GM06990 (cell line): Measurements from ENCODE around the gene LMX1B.

Experiments used
- DNase-seq: peaks from one replicate; pipeline ENCODE4 v3.0.0-alpha.2; 2011; ENCODE audit not compliant: insufficient read length; ENCODE audit errors: extremely low read depth
- H3K27me3 ChIP-seq: replicated peaks from 2 replicates; pipeline ENCODE4 v1.6.0; 2011; ENCODE audit warnings: low read length; ENCODE audit not compliant: control insufficient read depth, insufficient read depth
- H3K36me3 ChIP-seq: 2 replicates; pipeline ENCODE4 v1.5.1; 2011; ENCODE audit warnings: low read length; ENCODE audit not compliant: control insufficient read depth, insufficient read depth
- H3K4me3 ChIP-seq: replicated peaks from 2 replicates; pipeline ENCODE4 v1.5.1; 2011; ENCODE audit warnings: low read depth, mild to moderate bottlenecking, control low read depth, low read length
- CTCF ChIP-seq: IDR thresholded peaks from 2 replicates; pipeline ENCODE4 v1.5.1; 2011; ENCODE audit warnings: low read length, control low read depth, mild to moderate bottlenecking, inconsistent platforms; ENCODE audit not compliant: insufficient read depth, poor library complexity, severe bottlenecking

The LMX1B gene

GRCh38 chr9:126616521-126616976 is 2.8 kb downstream of the LMX1B start:
- Histone ChIP-seq H3K36me3 (no peaks in the 10 kb centered on the region), H3K4me3 (no peak overlapping the region), H3K27me3 (peaks cover 2% of the 10 kb centered on the region)
- DNase-seq: no peak
- no peak for TF ChIP-seq CTCF

- peaks cover 2% of the 10 kb centered on the region for H3K27me3 ChIP-seq
- no peak overlapping the region for H3K4me3 ChIP-seq
- H3K36me3 ChIP-seq: no peaks in the 10 kb centered on the region
- TF ChIP-seq CTCF: no peak
- DNase-seq: no peak
Observed at GRCh38 chr9:126617003-126617822, 3.5 kb downstream of the LMX1B start.

- Histone ChIP-seq H3K4me3 (no peak overlapping the region), H3K36me3 (no peaks in the 10 kb centered on the region), H3K27me3 (peaks cover 4% of the 10 kb centered on the region)
- DNase-seq: no peak
- no peak for TF ChIP-seq CTCF
Observed at GRCh38 chr9:126617823-126618165, 4.1 kb downstream of the LMX1B start.

- TF ChIP-seq CTCF: no peak
- peaks cover 4% of the 10 kb centered on the region for H3K27me3 ChIP-seq
- no peaks in the 10 kb centered on the region for H3K36me3 ChIP-seq
- DNase-seq: no peak
- H3K4me3 ChIP-seq: no peak overlapping the region
Observed at GRCh38 chr9:126618190-126618584, 4.5 kb downstream of the LMX1B start.

GRCh38 chr9:126618585-126619360 is 5.0 kb downstream of the LMX1B start:
- Histone ChIP-seq H3K36me3 (no peaks in the 10 kb centered on the region), H3K4me3 (no peak overlapping the region), H3K27me3 (peaks cover 4% of the 10 kb centered on the region)
- DNase-seq: no peak
- TF ChIP-seq CTCF: no peak
